ENCODE results near the gene RAPGEF1.

RAPGEF1 gene

DNA sequence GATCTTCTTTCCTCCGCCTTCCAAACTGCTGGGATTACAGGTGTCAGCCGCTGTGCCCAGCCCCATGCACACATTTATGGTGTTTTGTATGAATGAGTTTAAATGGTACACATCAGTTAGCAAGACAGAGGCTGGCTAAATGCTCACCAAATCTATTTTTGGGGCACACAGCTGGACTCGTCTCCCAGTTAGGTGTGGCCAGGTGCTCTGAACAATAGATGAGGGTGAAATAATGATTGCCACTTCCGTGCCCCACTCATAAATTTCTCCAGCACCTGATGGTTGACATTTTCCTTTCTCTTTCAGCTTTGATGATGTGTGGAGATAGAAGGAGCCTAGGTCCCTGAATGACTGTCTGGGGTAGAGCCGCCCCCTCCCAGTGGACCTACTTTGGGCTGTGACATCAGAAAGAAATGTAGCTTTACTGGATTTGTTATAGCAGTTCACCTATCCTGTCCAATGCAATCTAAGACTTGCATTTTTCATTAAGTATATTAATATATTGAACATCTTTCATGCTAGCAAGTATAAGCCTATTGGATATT is 8.6 kb upstream of the RAPGEF1 start:
- no peak for DNase-seq

DNA sequence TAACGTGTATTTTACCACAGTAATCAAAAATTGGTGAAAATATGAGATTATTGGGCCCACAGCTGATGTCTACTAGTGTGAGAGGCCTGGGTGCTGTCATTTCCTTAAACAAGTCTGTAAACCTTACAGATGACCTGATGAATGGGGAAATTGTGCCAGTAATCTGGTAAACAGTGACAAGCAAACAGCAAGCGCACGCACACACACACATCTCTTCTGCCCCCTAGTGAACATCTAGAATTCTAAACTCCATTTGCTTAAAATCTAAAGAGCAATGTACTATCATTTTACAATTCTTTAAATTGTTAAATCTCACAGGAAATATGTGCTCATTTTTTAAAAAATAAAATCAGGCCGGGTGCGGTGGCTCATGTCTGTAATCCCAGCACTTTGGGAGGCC is 7.5 kb upstream of the RAPGEF1 start:
- no peak for DNase-seq

DNA sequence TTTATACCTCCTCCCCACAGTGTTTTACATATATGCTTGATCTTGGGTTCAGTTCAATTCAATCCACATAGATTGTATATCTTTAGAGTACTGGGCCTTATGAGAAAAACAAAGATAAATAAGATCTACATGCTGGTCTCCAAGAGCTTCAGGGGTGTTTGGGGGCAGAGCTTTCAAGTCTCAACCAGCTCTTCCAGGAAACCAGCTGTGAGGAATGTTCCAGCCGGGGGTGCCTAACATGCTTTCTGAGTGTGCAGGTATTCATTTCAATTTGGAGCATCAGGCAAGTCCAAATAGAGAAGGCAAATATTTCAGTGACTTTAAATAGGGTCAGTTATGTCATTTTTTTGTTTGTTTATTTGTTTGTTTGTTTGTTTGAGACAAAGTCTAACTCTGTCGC is 5.7 kb upstream of the RAPGEF1 start:
- no peak for DNase-seq

DNA sequence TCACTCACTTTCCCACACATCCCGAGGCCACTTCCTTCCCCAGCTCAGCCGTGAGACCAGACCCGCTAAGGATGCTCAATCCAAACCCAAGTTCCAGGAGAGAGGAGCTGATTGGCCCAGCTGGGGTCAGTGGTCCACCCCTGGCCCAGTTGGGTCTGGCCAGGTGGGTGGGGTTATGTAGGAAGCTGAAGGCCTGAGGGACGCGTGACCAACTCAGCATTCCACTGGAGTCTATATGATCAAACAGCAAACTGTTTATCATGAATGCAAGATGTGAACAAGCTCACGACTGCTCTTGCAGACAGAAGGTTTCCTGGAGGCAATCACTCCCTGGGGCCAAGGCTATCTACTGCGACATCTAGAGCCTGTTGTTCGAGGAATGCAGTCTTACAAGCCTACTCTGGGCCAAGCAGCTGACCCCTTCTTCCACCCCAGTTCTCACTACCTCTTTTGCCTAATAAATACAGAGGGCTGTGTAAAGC is 4.9 kb upstream of the RAPGEF1 start:
- DNase-seq = no peak

DNA sequence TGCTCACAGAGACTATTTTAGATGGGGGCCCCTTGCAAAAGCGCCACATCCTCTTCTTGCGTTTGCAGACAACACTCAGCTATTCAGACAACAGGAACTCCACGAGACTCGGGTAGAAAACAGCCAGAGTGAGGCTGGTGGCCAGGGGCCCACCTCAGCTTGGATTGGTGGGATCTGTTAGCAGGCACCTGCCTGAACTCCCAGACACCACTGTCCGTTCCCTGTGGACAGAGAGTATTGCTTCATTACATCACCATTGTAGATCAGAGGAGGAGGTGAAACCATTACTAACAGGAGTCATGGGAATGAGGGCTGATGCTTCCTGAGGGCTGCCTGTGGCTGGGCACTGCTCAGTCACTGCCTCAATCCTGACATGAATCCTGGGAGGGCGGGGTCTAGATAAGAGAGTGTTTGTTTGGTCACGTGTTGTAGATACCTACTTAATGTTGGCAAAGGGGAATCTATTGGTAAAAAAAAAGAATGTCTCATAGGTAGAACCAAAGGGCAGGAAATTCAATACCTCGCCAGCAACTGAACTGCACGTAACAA is 4.4 kb upstream of the RAPGEF1 start:
- DNase-seq = no peak

DNA sequence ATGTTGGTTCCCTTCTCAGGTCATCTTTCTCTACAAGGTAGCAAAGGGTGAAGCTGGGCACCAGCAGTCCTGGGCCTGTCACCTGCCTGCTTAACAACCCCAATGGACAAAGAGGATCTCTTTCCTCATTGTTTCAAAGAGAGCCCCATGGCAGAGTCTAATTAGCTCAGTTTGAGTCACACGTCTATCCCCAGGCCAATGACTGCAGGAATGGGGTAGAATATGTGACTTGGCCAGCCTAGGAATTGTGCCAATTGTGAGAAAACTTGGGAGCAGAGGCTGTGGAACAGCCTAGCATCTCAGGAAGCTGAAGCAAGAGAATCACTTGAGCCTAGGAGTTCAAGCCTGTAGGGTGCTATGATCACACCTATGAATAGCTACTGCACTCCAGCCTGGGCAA is 3.6 kb upstream of the RAPGEF1 start:
- no peak for DNase-seq

DNA sequence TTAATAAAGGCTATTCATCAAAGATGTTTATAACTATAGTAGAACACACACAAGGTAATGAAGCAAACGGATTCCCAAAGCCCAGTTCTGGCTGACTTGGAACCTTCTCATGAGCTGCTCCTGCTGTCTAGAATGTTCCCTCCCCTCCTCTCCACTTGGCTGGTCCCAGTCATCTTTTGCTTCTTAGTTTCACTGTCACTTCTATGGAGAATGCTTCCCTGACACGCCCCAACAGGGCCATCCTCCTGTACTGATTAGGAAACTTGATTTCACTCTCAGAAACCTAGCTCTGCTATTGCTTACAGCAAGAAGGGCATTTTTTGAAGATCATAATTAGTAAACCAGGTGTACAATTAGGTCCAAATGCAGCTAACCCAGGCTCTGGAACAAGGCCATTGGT is 3.2 kb upstream of the RAPGEF1 start:
- no peak for DNase-seq

DNA sequence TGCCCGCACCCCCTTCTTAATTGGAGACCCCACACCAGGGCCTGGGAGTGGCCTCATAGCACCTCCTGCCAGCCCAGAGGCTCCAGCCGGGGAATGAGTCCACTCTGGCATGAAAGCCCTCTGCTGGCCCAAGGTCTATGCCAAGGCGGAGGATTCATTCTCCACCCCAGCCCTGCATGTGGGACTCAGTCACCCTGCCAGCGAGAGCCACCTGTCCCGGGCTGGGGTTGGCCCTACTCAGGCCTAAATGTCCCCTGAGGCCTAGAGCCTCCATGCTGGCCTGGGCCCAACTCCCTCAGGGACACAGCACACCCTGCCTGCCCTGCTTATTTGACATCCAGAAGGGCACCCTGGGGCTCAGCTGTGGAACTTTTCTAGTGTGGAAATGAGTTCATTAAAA is 1.0 kb upstream of the RAPGEF1 start:
- no peak for DNase-seq

DNA sequence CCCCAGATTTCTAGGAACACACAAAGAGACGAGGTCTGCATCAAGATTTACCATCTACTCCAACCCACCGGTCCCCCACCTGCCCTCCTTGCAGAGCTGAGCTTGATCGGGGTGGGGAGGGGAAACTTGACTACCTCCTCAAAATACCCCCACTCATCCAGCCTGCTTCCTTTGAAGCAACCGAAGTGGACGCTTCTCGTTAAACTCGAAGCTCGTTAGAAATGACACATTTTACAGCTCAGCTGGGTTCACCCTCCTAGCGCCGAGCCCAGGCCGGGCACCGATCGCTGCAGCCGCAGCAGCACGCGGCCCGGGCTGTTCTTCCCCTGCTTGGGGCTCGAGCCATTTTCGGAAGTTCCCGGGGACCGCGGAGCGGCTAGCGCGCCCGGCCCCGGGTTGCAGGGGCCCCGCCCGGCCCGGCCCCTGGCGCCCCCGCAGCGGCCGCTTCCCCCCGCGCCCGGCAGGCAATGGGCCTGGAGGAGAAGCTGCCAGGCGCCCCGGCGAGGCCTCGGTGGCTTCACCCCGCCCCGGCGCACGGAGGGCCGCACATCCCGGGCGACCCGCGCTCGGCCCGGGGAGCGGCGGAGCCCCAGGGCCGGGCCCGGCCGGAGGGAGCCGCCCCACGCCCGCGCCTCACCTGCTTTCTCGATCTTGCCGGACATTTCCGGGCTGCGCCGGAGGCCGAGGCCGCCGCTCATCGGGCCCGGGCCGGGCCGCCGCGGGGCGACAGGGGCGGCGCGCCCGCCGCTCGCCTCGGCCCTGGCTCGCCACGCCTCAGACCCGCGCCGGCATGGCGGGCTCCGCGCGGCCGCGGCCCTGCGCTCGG is 530 bp downstream of the RAPGEF1 start:
- peak; percentile 54 to 62 for DNase-seq

DNA sequence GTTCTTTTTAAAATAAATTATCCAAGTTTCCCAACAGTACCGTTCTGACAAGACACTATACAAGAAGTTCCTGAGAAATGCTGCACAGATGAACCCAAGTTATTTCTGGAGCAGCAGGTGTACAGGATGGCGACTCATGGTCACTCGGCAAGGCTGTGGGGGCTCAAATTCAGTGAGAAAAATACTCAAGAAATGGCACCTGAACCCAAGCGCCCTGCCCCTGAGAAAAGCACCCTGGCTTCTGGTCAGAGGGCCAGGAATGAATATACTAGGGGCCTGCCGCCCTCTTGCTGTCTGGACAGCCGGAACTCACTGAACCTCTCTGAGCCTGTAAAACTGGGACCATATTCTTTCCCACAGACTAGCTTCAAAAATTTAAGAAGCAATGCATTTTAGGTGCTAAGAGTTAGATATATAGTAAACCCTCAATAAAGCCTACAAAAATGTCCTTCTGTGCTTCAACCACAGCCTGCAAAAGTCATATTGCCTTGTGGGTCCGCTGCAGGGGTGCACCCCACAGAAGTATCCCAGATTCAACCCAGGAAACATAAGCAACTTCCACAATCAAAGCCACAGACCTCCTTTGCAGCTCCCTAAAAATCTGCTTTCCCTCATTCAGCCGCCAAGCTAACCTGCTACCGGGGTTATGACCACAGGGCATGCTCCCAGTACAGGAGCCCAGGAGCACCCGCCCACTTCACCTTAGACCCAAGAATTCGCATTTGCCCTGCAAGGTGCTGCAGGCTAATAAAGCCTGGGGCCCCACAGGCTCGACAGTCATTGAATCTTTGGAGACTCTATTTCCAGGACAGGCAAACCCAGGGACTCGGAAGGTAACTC is 1.4 kb downstream of the RAPGEF1 start:
- no peak for DNase-seq

DNA sequence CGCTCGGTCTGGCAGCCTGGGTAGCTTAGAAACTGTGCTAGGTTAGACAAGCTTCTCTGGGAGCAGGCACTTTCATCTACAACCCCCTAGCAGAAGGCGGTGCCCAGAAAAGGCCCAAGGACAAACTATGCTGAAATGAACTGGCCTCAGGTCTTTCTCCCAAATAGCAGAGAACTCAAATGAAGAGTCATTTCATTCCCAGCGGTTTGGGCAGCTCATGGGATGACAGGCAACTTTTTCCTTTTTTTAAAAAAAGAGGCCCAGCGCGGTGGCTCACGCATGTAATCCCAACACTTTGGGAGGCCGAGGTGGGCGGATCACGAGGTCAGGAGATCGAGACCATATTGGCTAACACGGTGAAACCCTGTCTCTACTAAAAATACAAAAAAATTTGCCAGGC is 2.5 kb downstream of the RAPGEF1 start:
- no peak for DNase-seq

DNA sequence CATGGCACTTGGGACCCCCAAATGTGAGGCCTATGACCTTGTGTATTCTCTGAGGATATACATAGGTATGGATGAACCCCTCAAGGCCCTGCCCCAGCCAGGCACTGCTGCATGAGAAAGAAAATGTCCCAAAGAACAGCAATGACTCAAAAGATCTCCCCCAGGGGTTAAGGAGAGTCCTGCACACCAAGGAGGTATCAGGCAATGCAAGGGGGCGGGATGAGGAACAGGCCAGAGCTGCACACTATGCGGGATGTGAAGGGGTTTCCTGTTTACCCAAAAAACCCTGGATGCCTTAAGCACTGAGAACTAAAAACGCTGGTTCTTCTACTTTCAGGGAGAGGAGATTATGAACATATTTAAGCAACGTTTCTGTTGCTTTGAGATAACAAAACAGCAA is 3.4 kb downstream of the RAPGEF1 start:
- no peak for DNase-seq

DNA sequence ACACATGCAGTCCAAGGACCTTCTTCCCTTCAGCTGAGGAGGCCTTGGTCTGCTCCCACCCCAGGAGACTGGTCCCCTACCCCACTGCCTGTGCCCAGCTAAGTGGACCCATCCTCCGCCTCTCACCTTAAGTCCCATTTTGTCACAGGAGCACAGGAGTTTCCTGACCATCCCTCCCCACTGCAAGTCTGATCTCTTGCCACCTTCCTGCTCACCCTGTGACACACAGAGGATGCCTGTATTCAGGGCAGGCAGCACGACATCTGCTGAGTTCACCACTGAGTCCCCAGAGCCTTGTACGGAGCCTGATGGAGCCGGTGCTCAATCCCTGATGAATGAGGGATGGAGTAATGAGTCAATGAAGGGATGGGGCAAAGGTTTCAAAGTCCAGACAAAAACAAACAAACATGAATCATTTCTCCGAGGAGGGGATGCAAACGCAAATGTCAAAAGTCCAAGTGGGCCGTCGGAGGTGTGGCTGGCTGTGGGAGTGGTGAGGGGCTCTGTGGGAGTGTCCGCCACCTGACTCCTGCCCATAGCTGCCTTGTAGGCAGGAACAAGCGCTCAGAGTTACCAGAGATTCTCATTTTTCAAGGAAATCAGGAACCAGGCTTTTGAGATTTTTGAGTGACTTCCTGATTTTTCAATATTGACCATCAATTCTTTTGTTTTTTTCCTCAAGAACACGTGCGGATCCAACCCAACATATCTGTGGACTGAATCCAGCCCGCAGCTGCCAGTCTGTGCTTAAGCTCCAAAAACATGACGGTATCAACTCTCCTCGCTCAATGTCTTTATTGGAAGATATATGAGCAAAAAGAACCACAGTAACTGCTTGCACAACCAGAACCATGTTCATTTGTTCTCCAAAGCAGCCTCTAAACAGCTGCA is 4.4 kb downstream of the RAPGEF1 start:
- DNase-seq = no peak

DNA sequence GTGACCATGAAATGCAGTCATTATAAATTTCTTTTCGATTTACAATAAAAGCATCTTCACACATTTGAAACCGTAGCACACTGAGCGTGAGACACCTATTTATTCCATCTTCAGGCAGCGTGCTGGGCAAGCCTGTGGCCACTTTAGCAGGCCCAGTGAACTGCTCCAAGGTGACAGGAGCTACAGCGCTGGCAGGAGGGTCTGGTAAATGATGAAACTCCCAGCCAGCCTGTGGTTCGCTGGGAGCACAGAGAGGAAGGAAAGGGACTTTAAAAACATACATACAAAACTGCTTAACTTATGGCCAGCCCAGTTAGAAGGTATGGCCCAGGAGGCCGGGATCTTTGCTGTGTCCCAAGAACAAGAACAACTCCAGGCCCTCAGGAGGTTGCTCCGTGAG is 5.1 kb downstream of the RAPGEF1 start:
- no peak for DNase-seq

DNA sequence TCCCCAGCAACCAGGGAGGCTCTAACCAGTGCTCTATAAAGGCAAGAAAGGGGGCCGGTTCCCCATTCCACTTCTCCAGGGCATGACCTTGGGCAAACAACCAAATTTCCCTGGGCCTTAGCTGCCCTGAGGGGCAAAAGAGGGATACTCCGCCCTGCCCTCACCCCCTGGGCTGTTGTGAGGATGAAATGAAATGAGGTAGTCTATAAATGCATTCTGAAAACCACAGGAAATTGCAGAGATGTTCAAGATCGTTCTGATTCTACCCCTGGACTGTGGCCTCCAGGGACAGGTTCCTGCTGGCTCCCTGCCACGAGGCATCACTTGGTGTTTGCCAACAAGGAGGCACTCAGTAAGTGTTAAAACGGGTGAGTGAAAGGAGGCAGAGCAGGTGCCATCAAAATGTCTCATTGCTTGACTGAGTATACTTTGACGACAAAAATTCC is 5.7 kb downstream of the RAPGEF1 start:
- DNase-seq = peak; percentile 41 to 48

DNA sequence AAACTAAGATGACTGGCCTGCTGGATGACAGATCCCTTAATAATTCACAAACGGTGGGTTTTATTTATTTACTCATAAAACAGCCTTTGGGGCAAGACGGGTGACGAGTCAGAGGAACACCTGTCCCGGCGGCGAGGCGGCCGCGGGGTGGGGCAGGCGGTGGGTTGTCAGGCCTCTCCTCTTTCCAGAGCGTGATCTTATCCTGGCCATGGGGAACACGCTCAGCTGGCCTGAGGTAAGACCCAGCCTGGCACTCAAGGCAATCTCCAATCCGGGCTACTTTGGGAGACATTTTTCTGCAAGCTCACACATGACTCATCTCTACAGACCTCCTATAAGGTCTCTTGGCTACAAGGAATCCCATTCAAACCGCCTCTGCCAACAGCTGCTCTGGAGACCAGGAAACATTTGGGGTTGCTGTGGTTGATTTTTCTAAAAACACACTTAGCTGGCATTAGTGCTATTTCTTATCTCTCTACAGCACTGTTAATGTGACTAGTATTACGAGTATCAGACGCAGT is 6.3 kb downstream of the RAPGEF1 start:
- peak; percentile 51 to 52 for DNase-seq

DNA sequence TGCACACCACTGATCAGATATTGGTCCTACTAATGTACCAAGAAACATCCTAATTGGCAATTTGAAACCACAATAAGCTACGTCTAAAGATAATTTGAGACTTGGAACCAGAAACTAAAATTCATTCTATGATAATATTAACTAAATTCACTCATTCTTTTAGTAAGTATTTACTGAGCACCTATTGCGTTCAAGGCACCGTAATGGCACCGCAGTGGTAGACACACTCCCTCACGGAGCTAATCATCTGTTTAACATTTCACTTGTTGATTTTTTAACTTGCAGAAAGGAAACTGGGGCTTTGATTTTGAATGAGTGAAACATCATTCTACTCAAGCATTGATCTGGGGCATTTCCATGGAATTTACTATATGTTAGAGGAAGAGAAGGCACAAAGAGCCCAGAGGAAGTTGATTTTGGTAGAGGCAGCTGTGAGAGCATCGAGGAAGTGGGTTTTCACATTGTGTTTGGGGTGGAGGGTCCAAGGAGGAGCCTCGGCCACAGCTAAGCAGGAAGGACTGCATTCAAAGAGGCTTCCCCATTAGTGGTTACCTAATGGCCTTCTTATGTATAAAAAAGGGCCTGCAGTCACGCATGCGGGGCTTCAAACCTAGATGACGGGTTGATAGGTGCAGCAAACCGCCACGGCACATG is 7.1 kb downstream of the RAPGEF1 start:
- no peak for DNase-seq

DNA sequence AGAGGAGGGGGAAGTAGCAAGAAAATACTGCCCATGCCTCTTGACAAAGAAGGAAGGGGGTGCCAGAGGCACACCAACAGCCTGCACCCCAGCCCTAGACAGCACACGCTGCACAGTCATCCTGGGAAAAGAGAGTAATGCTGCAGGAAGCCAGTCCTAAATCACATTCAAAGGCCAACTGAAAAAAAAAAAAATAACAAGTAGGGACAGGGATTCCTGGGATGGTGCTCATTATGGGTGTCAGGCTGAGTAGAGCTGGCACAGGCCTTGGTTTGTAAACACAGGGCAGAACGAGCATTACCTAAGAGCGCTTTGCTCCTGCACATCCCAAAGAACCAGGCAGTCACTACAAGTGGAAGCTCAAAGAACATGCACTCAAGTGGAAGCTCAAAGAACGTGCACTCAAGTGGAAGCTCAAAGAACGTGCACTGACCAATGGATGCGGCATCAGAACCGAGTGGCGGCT is 7.8 kb downstream of the RAPGEF1 start:
- DNase-seq = no peak

DNA sequence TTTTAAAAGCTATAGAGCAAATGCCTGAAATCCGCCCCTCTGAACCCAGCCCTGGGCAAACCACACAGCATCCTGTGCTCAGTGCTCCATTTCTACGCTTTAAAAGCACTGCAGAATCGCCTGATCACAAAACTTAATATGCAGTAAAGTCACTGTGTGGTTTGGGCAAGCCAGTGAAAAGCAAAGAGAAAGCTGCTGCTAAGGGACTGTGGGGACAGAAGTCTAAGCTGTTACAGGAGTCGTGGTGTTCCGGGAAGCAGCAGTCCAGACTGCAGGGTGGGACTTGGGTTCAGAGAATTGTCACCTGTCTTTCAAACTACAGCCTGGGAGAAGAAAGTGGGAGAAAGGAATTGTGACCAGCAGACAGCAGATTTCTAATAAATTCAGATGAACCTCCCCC is 8.2 kb downstream of the RAPGEF1 start:
- no peak for DNase-seq

DNA sequence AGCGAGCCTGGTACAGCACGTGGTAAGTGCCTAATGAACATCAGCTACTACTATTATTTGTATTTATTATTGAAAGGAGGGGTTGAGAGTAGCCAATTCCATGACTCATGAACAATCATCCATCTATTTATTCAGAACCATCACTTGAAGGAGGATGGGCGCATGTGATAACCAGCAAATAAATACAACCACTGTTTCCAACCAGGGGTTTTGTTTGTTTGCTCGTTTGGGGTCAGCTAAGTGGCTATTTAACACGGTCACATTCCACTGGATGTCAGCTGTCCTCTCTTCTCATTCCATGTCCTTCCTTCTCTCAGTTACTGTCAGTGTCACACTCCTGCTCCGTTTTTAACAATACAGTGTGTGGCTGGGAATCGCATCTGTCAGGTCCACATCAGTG is 8.6 kb downstream of the RAPGEF1 start:
- DNase-seq = no peak

DNA sequence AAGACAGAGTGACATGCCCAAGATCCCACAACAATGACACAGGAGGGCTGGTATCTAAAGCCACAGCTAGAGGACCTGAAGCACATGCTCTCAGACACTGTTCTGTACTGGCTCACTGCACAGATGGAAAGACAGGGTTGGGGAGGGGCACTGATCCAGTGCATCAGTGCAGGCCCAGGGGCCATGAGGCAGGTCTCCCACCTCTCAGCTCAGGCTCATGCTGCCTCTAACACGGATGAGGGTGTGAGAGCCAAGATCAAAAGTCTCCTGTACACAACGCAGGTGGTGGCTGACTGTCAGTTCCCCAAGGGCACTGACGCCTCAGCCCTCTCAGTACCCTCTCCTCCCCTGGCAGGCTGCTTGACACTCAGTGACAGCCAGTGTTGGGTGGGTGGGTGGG is 10.9 kb downstream of the RAPGEF1 start:
- DNase-seq = peak; percentile 58 to 70

DNA sequence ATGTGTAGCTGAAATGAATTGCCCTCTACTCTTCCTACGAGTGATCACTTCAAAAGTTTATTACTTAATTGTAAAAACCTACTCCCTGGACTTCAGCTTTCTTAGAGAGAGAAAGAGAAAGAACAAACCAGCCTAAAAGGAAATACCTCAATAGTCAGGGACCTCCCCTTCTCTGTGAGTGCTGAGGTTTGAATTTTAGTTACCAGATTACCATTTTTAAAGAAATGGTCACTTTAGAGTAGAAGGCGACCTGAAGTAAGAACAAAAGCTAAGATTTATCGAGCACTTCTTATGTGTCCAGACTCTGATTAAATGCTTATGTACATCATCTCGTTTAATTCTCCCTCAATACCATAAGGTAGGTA is 11.3 kb downstream of the RAPGEF1 start:
- DNase-seq = no peak

Data from stimulated activated CD4-positive, alpha-beta T cell treated with anti-CD3 and anti-CD28 coated beads, Interleukin-2, amount 100 ng/mL, for 24 hours (primary cell).